GM18517 (cell line): Measurements from ENCODE around the gene EPHB6.
A peak's percentile ranks its signal among the peaks of the same experiment; 100 is the strongest.

Experiments used
- ATAC-seq: cut with Tn5 transposase; IDR thresholded peaks from one replicate; pipeline ENCODE4 v1.9.1; 2021; ENCODE audit warnings: mild to moderate bottlenecking, moderate library complexity; ENCODE audit not compliant: unreplicated experiment

Gene EPHB6

DNA sequence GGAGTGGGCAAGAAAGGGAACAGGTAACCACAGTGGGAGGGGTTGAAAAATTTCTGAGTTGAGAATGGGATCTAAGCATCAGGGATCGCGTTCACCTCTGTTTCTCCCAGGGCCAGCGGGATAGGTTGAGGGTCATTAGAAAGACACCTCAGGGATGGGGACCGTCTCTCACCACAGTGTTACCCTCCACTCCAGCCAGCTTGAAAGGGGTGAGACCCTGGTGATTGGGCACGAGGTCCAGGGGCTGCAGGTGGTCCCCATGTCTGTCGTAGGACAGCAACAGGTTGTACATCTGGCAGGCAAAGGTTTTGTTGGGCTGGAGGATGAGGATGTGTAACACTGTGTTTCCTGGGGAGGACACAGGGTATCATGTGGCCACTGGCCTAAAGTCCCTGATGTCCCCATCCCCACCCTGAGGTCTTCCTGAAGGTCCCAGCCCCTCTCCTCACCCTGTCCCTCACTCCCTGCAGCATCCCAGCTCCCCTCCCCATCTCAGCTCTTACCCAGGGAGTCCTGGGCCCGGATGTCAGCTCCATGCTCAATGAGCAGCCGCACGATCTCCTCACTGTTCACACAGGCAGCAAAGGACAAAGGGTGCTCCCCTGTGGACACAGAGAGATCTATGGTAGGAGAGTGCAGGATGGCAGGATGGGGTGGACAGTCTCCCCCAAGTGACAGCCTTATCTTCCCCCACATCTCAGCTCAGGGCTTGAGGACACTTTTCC is 21.5 kb downstream of the EPHB6 start:
- ATAC-seq: no peak

DNA sequence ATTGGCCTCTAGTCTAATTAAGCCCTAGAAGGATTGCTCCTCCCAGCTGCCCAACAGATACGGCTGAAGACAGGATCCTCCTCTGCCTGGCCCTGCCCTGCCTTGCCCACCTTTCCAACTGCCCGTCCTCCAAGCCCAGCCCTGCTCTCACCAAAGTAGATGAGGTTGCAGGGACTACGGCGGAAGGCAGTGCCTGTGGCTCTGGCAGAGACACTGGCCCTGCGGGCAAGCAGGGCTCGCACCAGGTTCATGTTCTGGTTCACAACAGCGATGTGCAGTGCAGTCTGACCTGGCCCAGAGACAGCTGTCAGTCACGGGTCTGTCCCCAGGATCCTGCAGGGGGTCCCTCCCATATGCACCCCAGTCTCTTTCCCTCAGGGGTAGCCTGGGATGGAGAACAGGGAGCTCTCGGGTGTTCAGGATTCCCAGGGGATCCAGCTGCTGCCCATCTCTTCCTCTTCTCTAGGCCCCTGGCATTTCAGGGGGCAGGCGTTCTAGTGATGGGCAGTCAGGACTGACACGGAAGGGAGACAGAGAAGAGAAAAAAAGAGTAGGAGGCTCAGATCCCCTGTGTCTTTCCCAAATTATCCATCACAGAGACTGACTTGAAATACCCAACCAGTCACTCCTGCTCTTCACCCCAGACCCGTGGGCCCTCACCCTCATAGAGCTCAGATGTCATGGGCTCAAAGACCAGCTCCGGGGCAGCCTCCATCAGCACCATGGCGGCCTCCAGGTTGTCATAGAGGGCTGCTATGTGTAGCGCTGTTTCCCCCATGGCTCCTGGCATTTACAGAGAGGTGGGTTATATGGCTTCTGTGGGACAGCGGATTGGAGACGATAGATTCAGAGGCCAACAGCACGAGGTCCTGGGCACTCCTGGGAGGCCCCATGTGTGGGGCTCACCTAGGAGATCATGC is 22.4 kb downstream of the EPHB6 start:
- ATAC-seq: no peak

DNA sequence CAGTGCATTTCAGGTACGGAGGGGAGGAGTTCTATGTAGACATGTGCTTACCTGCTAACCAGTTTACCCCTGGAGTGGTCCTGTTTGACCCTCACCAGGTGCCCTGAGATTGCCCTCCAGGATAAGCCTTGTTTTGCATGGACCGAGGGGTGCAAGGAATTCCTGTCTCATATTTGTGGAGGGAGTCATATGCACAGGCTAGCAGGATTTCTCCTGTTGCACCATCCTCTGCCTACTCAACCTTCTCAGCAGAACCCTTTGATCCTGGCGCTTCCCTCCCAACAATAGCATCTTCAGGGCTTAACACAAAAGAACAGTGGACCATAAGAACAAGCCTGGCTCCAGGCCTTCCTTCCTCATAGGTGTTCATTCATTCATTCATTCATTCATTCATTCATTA is 23.4 kb downstream of the EPHB6 start:
- ATAC-seq: no peak

DNA sequence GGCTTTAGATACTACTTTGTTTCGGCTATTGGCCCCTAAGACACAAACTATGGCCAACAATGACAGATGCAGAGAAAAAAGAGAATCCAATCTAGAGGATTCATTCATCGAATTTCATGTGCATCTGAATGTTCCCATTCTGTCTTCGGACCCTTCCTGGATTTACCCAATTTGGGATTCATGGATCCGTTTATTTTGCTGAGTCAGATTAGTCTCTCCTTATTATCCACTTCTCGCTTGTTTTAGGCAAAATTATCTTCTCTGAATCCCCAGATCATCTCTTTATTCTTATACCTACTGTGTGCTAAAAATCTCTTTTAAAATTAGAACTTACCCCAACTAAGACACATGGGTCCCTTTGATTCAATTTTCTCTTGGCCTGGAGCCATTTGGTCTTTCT is 24.2 kb downstream of the EPHB6 start:
- ATAC-seq: no peak

GRCh38 chr7:142880876-142881505 is 26.1 kb downstream of the EPHB6 start:
- ATAC-seq: peak; percentile 67

GRCh38 chr7:142881586-142882337 is 26.9 kb downstream of the EPHB6 start:
- no peak for ATAC-seq

- ATAC-seq: no peak
Measured at GRCh38 chr7:142882338-142882678, 27.4 kb downstream of the EPHB6 start.

DNA sequence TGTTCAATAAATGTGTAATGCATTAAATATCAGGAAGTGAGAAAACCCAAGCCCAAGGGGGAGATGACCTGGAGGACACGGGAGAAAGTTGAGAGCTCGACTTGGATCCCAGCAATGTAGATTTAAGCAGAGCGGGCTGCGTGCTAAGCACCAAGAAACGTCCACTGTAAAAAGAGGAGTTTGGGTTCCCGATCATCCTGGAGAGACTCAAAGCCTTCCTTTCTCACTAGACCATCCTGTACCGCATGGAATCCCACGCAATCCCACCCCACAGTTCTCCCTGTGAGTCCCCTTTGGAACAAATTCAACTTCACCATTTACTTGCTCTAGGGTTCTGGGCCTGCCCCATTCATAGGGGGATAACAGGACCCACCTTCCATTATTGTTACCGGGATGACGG is 28.3 kb downstream of the EPHB6 start:
- ATAC-seq: no peak

- no peak for ATAC-seq
Measured at GRCh38 chr7:142883571-142884285, 28.9 kb downstream of the EPHB6 start.

GRCh38 chr7:142884286-142884640 is 29.4 kb downstream of the EPHB6 start:
- ATAC-seq: no peak

DNA sequence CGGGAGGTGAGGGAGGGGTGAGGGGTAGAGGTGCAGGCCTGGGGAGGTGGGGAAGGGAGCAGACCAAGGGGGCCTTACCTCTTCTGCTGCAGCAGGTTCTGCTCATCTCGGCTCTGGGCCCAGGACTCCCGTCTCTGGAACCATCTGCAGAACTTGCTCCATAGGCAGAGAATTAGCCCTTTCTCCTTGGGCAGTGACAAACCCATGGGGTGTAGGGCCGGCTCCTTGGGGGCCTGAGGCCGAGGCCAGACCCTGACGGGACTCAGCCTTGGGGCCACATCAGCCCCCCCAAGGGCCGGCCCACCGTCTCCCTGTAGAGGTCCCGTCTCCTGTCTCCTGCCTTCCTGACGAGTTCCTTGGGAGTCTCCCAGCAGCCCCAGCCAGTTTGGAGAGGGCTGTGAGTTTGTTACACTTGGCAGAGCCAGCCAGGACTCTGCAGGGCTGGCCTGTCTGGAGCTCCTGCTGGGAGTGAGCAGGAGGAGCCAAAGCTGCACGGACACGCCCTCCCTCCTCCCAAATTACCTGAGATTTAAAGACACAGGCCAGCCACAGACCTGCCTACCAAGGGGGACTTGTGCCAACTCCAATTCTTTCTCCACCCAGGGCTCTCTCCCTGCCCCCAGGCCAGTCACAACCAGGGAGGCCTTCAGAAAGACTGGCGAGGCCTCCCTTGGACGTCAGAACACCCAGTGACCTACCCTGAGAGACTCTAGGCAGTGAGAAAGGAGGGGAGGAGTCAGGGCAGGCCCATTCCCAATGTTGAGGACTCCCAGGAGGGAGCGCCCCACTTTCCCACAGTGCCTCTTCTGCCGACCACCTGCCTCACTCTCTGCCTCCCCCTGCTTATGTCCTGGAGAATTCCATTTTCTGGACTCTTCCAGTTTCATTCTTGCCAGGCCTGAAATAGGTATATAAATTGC is 30.7 kb downstream of the EPHB6 start, which contains the start of gene TRPV6:
Gene TRPV6 (minus strand): TSS at position 435 of the 920 bp plus-strand sequence.
- ATAC-seq: no peak

DNA sequence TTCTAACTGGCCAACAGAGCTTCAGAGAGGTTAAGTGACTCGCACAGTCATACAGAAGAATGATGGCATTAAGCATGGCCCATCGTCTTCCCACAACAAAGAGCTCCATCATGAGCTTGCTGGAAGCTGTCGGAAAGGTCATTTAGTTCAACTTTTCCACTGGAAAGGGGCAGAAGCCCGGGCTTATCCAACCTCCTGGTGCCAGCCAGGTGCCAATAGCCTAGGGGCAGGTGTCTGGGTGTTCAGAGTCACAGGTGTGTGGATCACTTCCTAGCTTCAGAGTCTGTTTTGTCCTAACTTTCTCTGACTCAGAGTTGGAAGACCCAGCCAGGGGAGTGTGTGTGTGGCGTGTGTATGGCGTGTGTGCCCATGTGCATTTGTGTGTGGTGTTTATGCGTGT is 32.0 kb downstream of the EPHB6 start:
- ATAC-seq: no peak

DNA sequence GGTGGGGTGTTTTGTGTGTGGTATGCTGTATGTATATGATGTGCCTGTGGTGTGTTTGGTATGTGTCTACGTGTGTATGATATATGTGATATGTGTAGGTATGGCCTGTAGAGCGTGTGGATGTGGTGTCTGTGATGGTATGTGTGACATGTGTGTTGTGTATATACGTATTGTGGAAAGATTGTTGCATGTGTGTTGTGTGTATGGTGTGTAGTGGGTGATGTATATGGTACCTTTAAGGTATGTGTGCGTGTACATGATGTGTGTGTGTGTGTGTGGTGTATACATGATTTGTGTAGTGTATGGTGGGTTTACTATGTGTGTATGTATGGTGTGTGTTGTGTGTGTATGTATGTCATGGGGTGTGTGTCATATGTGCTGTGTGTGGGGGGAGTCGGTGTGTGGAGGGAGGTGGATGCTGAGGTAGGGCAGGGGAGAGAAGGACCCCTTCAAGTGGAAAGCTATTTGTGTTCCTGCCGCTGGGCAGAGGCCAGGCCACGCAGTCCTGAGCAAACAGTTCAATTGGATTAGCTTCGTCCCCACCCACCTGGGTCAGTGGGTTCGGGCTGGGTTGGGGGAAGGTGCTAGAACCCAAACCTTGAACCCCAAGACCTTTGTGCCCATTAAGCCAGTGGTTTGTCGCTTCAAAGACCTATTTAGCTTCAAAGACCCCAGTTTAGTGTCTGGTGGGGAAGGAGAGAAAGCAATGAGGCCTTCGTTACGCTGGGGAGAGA is 32.6 kb downstream of the EPHB6 start:
- no peak for ATAC-seq

GRCh38 chr7:142889816-142890215 is 34.9 kb downstream of the EPHB6 start:
- no peak for ATAC-seq

GRCh38 chr7:142890874-142891485 is 36.1 kb downstream of the EPHB6 start:
- ATAC-seq: no peak

GRCh38 chr7:142891490-142892082 is 36.7 kb downstream of the EPHB6 start:
- ATAC-seq: no peak

DNA sequence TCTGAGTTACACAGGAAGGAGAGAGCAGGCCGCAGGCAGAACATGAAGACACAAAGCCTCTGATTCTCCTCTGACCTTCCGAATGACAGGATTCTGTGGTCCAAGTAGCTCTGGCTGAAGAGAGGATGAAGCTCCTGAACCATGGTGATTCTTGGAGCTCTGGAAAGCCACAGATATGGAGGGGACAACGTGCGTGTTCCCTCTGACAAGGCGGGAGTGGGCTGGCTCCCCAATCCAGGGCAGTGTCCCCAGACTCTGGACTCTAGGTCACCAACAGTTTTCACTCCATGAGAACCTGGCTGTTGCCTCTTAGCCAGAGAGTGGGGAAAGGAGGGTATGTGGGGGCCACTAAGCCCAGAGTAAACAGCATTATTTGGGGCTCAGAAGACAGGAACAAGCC is 38.1 kb downstream of the EPHB6 start:
- ATAC-seq: no peak
